SKM-1 treated with dmso at 0.1 percent for 144 hours (cell line): ENCODE results near the gene VPS13D.

Source experiments
- DNase-seq: peaks from one replicate; lab custom pipeline; 2025; ENCODE audit not compliant: unreplicated experiment; lab: John Stamatoyannopoulos, UW

The VPS13D gene

GRCh38 chr1:12548973-12549459 is 319.2 kb downstream of the VPS13D start:
- no peak for DNase-seq

GRCh38 chr1:12549460-12550349 is 319.9 kb downstream of the VPS13D start:
- DNase-seq: no peak

DNA sequence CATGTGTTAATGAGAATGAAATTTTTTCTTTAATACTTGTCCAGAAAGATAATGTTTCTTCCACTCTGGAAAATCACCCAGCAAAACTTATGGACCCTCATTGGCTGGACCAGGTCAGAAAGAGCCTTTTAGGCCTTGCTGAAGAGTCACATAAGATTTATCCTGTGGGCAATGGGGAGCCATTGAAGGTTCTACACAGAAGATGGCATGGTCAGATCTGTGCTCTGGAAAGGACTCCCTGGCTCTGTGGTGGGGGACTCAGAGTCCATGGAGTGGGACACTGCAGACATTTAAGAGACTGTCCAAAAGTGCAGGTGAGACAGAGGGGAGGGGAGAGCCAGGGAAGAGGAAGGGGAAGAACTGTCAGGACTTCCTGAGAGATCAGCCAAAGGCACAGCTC is 321.8 kb downstream of the VPS13D start:
- DNase-seq: no peak

DNA sequence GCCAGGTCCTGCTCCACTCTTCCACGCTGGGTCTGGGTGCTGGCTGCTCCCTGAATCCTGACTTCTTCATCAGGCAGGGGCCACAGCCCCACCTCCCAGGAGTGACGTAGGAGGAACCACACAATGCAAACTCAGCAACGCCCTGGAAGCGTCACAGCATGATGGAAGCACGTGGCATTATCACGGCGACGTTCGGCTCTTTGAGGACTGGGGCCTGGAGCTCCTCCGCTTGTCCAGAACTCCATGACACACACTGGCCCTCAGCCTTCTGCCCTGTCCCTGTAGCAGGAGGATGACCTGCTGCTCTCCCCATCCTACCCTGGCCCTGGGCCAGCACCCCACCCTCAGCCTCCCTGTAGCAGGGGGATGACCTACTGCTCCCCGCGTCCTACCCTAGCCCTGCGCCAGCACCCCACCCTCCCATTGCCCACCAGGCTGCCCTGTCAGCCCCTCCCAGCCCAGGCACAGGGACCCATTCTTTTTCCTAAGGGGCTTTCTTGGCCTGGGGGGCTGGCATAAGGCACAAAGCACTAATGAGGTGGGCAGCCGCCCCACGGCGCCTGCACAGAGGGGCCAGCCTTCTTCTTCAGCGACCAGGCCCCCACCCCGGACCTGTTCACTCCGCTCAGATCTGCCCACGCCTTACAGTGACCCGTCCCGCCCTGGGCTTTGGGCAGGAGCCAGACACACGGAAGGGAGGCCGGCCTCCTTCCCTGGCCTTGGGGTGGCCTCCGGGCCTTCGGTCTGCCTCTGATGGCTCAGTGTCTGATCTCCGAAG is 322.5 kb downstream of the VPS13D start:
- no peak for DNase-seq

DNA sequence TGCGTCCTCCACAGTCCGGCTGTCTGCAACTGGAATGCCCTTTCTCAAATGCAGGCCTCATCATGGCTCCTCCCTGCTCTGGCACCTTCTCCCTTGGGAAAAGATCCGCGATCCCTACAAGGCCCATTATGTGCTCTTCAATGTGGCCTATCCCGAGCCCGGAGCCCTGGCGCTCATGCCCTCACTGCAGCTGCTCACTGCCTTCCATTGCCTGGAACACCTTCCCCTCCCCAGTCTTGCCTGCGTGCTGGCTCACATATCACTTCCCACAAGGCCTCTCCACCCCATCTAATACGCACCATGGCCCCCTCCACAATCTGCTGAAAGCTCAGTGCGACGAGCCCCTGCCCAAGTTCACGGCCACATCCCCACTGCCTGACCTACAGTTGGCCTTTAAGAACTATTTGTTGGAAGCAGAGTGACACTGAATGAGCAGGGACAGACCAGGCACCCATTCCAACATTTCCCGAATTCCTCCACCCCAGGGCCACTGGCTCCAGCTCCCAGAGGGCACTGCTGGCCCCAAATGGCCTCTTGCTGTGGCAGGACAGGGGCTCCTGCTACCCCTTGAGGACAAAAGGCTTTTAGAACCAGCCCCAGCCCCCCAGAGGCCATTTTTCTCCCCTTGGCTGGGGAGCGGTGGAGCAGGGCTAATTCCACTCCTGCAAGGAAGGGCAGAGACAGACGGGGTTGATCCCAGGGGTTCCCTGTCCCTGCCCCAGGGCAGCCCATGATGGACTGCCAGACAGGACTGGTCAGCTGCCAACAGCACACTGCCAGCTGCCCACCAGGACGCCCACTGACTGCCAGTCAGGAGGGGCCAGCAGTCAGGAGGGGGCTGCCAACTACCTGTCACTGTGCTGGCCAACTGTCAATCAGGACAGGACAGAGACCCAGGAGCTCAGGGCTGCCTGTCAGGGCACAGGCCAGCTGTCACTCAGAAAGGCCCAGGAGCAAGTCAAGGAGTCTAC is 323.4 kb downstream of the VPS13D start:
- DNase-seq: no peak

GRCh38 chr1:12553963-12554362 is 324.1 kb downstream of the VPS13D start:
- DNase-seq: no peak

DNA sequence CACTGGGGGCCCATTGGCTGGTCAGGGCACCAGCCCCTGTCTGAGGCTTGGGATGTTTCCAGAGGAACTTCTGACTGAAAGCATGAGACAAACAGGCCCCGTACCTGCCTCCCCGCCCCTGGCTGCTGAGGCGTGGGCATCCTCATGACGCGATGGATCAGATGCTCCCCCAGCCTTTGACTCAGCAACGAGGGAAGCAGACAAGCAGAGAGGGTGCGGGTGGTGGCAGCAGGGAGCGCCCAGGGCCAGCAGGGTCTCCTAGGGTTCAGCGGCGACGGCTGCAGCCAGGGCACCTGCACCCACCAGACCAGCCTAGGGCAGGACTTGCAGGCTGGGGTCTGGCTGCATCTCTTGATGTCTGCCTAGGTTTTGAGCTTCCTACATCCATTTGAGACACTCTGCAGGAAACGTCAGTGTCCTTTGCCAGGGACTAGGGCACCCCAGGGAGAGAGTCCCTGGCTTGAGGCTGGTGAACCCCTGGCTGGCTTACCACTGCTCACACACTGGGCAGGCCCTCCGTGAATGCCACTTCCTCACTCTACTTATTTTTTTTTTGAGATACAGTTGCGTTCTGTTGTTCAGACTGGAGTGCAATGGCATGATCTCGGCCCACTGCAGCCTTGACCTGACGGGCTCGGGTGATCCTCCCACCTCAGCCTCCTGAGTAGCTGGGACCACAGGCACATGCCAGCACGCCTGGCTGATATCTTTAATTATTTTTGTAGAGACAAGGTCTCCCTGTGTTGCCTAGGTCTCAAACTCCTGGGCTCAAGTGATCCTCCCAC is 324.9 kb downstream of the VPS13D start:
- DNase-seq: no peak

DNA sequence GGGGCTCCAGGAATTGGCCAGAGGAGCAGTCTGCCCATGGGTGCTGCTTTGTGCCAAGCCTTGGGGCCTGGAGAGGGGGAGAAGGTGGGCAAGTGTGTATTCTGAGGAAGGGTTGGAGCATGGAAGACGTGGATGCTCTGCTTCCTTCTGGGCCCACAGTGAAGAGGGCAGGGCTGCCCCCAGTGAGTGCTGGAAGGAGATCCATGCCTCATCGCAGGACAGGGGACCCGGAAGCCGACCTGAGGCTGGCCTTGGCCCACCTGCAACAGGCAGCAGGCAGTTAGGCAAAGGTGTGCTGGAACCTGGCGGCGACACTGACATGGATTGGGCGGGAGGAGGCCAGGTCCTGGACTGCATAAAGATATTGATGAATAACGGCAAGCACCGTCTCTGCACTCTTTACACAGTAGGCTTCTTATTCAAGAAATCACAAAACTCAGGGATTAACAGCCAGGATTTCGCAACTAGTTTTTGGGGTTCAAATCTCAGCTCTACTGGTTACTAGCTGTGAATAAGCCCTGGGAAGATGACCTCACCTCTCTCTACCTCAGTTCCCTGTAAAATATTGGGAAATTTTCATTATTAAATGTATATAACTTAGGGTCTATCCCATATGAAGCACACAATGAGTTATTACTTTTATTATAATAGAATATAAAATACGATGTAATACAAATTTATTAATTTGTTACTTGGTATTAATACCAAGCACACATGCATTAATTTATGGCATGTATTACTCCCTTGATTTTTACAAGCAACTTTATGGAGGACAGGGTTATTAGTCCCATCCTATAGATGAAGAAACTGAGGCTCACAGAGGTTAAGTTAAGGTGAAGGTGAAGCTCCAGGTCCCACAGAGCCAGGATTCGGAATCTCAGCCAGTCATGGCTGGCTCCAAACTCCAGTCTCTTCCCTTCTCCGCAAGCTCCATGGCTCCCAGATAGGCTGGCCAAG is 325.9 kb downstream of the VPS13D start:
- DNase-seq: no peak

- DNase-seq: peak; percentile 5
These were observed 326.6 kb downstream of the VPS13D start for GRCh38 chr1:12556368-12556930.

GRCh38 chr1:12556957-12557935 is 327.4 kb downstream of the VPS13D start:
- no peak for DNase-seq

GRCh38 chr1:12561121-12561520 is 331.3 kb downstream of the VPS13D start:
- no peak for DNase-seq
